Dendritic cell treated with granulocyte-macrophage colony-stimulating factor and Interleukin-4, amounts not matched to agents 40 ng/mL and 50 ng/mL, for 4 days (primary cell): ENCODE data around the gene CCNL1.
A peak's percentile ranks its signal among the peaks of the same experiment; 100 is the strongest.
"Not testable (repeated sequence)": the region's sequence is repeated elsewhere in the genome, so short reads cannot be mapped to it uniquely, and the experiment has no call there.

Source experiments
- H3K27ac Mint-ChIP-seq: one replicate; pipeline ENCODE4 v1.8.0; 2022; ENCODE audit warnings: mild to moderate bottlenecking, mixed read lengths
- H3K27me3 Mint-ChIP-seq: one replicate; pipeline ENCODE4 v1.8.0; 2022; ENCODE audit warnings: mild to moderate bottlenecking, mixed read lengths
- H3K36me3 Mint-ChIP-seq: one replicate; pipeline ENCODE4 v1.8.0; 2022; ENCODE audit warnings: low read depth, mixed read lengths
- H3K4me1 Mint-ChIP-seq: one replicate; pipeline ENCODE4 v1.8.0; 2022; ENCODE audit warnings: low read depth, mixed read lengths
- H3K4me3 Mint-ChIP-seq: one replicate; pipeline ENCODE4 v1.8.0; 2022; ENCODE audit warnings: mild to moderate bottlenecking, moderate library complexity, mixed read lengths
- H3K9me3 Mint-ChIP-seq: one replicate; pipeline ENCODE4 v1.8.0; 2022; ENCODE audit warnings: mixed read lengths
- intact Hi-C: fragments of 100-400 bp; cut with micrococcal nuclease; formaldehyde crosslinking; loops from one replicate; pipeline ENCODE4 v1.15.0; 2022

CCNL1 gene

GRCh38 chr3:157159762-157160657 lies at the start of gene CCNL1:
CCNL1 (minus strand) TSS chr3:157160147; CDS start chr3:157160094, 53 bp downstream.
- no peaks in the 10 kb centered on the region for H3K27me3 Mint-ChIP-seq
- H3K36me3 Mint-ChIP-seq, result peaks cover 55% of the 10 kb centered on the region
- H3K27ac Mint-ChIP-seq, result peak within 1 kb of the TSS; percentile 98
- intact Hi-C loops, result loop anchor here (1.0 to 10.0 kb wide), 4 partner anchors 15 to 1645 kb away; partner anchors contain the start of genes MFSD1 and TIPARP
- peaks cover 47% of the 10 kb centered on the region for H3K4me1 Mint-ChIP-seq
- no peaks in the 10 kb centered on the region for H3K9me3 Mint-ChIP-seq
- peak within 1 kb of the TSS; percentile 99 for H3K4me3 Mint-ChIP-seq

GRCh38 chr3:157204880-157205279 lies 44.9 kb upstream of the CCNL1 start:
- Mint-ChIP-seq H3K9me3 (no peaks in the 10 kb centered on the region), H3K4me3 (no peak overlapping the region), H3K36me3 (no peaks in the 10 kb centered on the region), H3K4me1 (no peaks in the 10 kb centered on the region), H3K27me3 (no peaks in the 10 kb centered on the region), H3K27ac (no peak overlapping the region)
- intact Hi-C loops, result loop anchor here (1.0 kb wide), 2 partner anchors 34 to 288 kb away; no protein-coding TSS in a partner anchor

- H3K27me3 Mint-ChIP-seq, result no peaks in the 10 kb centered on the region
- no peak overlapping the region for H3K4me3 Mint-ChIP-seq
- no peaks in the 10 kb centered on the region for H3K4me1 Mint-ChIP-seq
- no peaks in the 10 kb centered on the region for H3K9me3 Mint-ChIP-seq
- no peaks in the 10 kb centered on the region for H3K36me3 Mint-ChIP-seq
- H3K27ac Mint-ChIP-seq, result no peak overlapping the region
- intact Hi-C loops, result loop anchor here (1.0 kb wide), 2 partner anchors 35 to 289 kb away; no protein-coding TSS in a partner anchor
Measured at GRCh38 chr3:157204431-157204830, 44.5 kb upstream of the CCNL1 start.

- Mint-ChIP-seq H3K9me3 (no peaks in the 10 kb centered on the region), H3K27me3 (no peaks in the 10 kb centered on the region), H3K27ac (no peak overlapping the region)
Measured at GRCh38 chr3:157201648-157202278, 41.8 kb upstream of the CCNL1 start.

DNA sequence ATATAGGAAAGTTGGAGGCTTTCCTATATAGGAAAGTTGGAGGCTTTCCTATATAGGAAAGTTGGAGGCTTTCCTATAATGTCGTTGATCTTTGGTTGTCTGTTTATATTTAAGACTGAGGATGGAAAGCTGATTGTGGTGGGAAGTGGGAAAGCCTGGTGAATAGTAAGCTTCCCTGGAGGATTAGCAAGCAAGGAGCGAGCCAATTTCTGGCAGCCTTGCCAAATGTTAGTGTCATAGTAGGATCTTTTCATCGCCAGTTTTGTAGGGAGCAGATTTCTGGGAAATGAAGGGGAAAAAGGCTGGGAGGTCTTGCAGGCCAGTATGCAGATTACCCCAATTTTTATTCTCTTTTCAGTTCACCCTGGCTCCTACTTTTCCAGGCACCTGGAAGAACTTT lies 39.9 kb upstream of the CCNL1 start:
- no peaks in the 10 kb centered on the region for H3K36me3 Mint-ChIP-seq
- H3K27ac Mint-ChIP-seq, result no peak overlapping the region
- intact Hi-C loops, result loop anchor here (2.0 kb wide), 1 partner anchor 39 kb away; the partner anchor contains the start of gene CCNL1
- no peak overlapping the region for H3K4me3 Mint-ChIP-seq
- H3K27me3 Mint-ChIP-seq, result no peaks in the 10 kb centered on the region
- no peaks in the 10 kb centered on the region for H3K4me1 Mint-ChIP-seq
- peaks cover 9% of the 10 kb centered on the region for H3K9me3 Mint-ChIP-seq

More at GRCh38 chr3:157201648-157202278, 41.8 kb upstream of the CCNL1 start:
- H3K4me1 Mint-ChIP-seq, result no peaks in the 10 kb centered on the region
- intact Hi-C loops, result loop anchor here (1.0 to 2.0 kb wide), 2 partner anchors 25 to 41 kb away; partner anchors contain the start of gene CCNL1
- no peaks in the 10 kb centered on the region for H3K36me3 Mint-ChIP-seq
- H3K4me3 Mint-ChIP-seq, result no peak overlapping the region

DNA sequence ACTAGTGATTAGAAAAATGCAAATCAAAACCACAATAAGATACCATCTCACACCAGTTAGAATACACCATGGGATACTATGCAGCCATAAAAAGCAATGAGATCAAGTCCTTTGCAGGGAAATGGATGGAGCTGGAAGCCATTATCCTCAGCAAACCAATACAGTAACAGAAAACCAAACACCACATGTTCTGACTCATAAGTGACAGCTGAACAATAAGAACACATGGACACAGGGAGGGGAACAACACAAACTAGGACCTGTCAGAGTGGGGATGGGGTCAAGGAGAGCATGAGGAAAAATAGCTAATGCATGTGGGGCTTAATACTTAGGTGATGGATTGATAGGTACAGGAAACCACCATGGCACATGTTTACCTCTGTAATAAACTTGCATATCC lies 36.0 kb upstream of the CCNL1 start:
- no peak overlapping the region for H3K4me3 Mint-ChIP-seq
- no peaks in the 10 kb centered on the region for H3K36me3 Mint-ChIP-seq
- H3K9me3 Mint-ChIP-seq, result peaks cover 40% of the 10 kb centered on the region
- no peak overlapping the region for H3K27ac Mint-ChIP-seq
- no peaks in the 10 kb centered on the region for H3K27me3 Mint-ChIP-seq
- intact Hi-C loops, result no loop called here
- no peaks in the 10 kb centered on the region for H3K4me1 Mint-ChIP-seq

DNA sequence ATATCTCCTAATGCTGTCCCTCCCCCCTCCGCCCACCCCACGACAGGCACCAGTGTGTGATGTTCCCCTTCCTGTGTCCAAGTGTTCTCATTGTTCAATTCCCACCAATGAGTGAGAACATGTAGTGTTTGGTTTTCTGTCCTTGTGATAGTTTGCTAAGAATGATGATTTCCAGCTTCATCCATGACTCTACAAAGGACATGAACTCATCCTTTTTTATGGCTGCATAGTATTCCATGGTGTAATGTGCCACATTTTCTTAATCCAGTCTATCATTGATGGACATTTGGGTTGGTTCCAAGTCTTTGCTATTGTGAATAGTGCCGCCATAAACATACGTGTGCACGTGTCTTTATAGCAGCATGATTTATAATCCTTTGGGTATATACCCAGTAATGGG lies 31.2 kb upstream of the CCNL1 start:
- intact Hi-C loops, H3K4me3 Mint-ChIP-seq, H3K4me1 Mint-ChIP-seq, H3K27me3 Mint-ChIP-seq, H3K27ac Mint-ChIP-seq: not testable (repeated sequence)
- H3K9me3 Mint-ChIP-seq, result peaks cover 88% of the 10 kb centered on the region
- peaks cover 11% of the 10 kb centered on the region for H3K36me3 Mint-ChIP-seq

DNA sequence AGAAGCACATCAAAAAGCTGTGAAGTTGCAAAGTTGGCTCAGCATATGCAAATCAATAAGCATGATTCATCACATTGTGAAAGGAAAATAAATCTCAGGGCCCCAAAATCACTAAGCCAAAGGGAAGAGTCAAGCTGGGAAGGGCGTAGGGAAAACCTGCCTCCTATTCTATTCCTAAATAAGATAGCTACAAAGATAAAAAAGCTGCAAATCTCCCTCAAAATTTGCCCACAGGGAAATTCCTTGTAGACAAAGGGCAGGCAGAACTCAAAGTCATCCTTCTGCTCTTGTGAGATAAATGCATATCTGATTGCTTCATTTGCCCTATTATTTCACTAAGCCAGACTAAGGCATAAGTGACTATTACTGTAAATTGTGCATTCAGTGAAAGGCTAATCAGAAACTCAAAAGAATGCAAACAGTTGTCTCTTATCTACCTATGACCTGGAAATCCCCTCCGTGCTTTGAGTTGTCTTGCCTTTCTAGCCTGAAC lies 30.5 kb upstream of the CCNL1 start:
- no peaks in the 10 kb centered on the region for H3K4me1 Mint-ChIP-seq
- H3K4me3 Mint-ChIP-seq, result no peak overlapping the region
- peaks cover 18% of the 10 kb centered on the region for H3K36me3 Mint-ChIP-seq
- H3K9me3 Mint-ChIP-seq, result peaks cover 92% of the 10 kb centered on the region
- H3K27ac Mint-ChIP-seq, result no peak overlapping the region
- intact Hi-C loops, result no loop called here
- H3K27me3 Mint-ChIP-seq, result peaks cover 5% of the 10 kb centered on the region

- H3K4me3 Mint-ChIP-seq, result no peak overlapping the region
- intact Hi-C loops, result no loop called here
- no peaks in the 10 kb centered on the region for H3K4me1 Mint-ChIP-seq
- peaks cover 38% of the 10 kb centered on the region for H3K36me3 Mint-ChIP-seq
- H3K9me3 Mint-ChIP-seq, result peaks cover 92% of the 10 kb centered on the region
- peaks cover 5% of the 10 kb centered on the region for H3K27me3 Mint-ChIP-seq
- H3K27ac Mint-ChIP-seq, result no peak overlapping the region
Measured at GRCh38 chr3:157188391-157188790, 28.4 kb upstream of the CCNL1 start.

DNA sequence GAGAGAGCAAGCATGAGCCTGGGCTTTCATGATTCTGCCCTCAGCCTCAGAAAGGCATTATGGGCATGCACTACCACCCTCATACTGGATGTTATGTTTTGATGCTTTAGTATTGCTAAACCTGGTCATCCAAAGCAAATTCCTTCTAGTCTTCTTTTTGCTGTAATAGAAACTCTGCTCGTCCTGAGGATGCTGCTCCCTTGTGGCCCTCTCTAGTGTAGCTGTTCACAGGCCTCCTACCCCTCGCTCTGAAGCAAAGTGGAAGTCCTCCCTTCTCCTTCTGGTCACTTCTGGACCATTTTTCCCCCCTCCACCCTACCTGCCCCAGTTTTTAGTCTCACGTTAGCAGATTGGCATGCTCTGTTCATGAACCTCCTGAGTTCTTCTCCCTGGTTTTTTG lies 22.9 kb upstream of the CCNL1 start:
- Mint-ChIP-seq H3K27me3 (no peaks in the 10 kb centered on the region), H3K27ac (no peak overlapping the region), H3K4me3 (no peak overlapping the region), H3K36me3 (peaks cover 66% of the 10 kb centered on the region), H3K4me1 (no peaks in the 10 kb centered on the region), H3K9me3 (peaks cover 54% of the 10 kb centered on the region)
- intact Hi-C loops, result no loop called here

- Mint-ChIP-seq H3K9me3 (peaks cover 29% of the 10 kb centered on the region), H3K36me3 (peaks cover 62% of the 10 kb centered on the region), H3K27me3 (no peaks in the 10 kb centered on the region), H3K27ac (no peak overlapping the region), H3K4me1 (peaks cover 15% of the 10 kb centered on the region), H3K4me3 (no peak overlapping the region)
- intact Hi-C loops, result no loop called here
Measured at GRCh38 chr3:157180262-157180661, 20.3 kb upstream of the CCNL1 start.

GRCh38 chr3:157179365-157179803 lies 19.4 kb upstream of the CCNL1 start:
- no peaks in the 10 kb centered on the region for H3K27me3 Mint-ChIP-seq
- peaks cover 15% of the 10 kb centered on the region for H3K4me1 Mint-ChIP-seq
- H3K36me3 Mint-ChIP-seq, result peaks cover 56% of the 10 kb centered on the region
- H3K4me3 Mint-ChIP-seq, result no peak overlapping the region
- peaks cover 20% of the 10 kb centered on the region for H3K9me3 Mint-ChIP-seq
- intact Hi-C loops, result no loop called here
- no peak overlapping the region for H3K27ac Mint-ChIP-seq

DNA sequence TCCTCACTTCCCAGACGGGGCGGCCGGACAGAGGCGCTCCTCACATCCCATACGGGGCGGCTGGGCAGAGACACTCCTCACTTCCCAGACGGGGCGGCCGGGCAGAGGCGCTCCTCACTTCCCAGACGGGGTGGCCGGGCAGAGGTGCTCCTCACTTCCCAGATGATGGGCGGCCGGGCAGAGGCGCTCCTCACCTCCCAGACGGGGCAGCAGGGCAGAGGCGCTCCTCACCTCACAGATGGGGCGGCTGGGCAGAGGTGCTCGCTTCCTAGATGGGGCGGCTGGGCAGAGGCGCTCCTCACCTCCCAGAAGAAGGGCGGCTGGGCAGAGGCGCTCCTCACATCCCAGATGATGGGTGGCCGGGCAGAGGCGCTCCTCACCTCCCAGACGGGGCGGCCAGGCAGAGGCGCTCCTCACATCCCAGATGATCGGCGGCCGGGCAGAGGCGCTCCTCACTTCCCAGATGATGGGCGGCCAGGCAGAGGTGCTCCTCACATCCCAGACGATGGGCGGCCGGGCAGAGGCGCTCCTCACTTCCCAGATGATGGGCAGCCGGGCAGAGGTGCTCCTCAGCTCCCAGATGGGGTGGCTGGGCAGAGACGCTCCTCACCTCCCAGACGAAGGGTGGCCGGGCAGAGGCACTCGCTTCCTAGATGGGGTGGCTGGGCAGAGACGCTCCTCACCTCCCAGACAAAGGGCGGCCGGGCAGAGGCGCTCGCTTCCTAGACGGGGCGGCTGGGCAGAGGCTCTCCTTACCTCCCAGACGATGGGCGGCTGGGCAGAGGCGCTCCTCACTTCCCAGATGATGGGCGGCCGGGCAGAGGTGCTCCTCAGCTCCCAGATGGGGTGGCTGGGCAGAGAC lies 18.8 kb upstream of the CCNL1 start:
- H3K27ac Mint-ChIP-seq, intact Hi-C loops, H3K4me3 Mint-ChIP-seq, H3K27me3 Mint-ChIP-seq: not testable (repeated sequence)
- peaks cover 15% of the 10 kb centered on the region for H3K4me1 Mint-ChIP-seq
- peaks cover 14% of the 10 kb centered on the region for H3K9me3 Mint-ChIP-seq
- H3K36me3 Mint-ChIP-seq, result peaks cover 49% of the 10 kb centered on the region
